ENCODE data around the gene TRPV6.

DNA sequence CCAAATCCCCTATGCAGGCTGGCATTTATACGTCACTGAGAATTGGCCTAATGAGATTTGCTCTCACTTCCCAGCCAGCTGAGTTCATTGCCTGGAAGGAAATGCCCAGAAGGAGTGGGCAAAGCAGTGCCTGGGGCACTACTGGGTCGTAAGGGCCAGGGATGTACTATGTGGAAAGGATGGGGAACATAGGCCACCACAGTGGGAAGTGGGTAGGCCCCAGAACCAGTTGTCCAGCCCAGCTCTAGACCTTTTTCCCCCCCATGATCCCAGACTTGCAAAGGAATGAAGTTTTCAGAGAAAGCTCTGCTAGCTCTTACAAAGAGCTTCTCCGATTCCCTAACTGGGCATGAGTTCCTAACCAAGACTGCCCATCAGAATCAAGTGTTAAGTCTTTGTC lies 34.1 kb upstream of the TRPV6 start:
- TF ChIP-seq POLR2A (IDR thresholded peaks at IDR 0.05; ENCODE audit: low read depth, low read length), result no peak
- no peak for TF ChIP-seq TAF1 (IDR thresholded peaks at IDR 0.05; ENCODE audit: borderline replicate concordance, low read depth, low read length)
- no peak for TF ChIP-seq POLR2AphosphoS5 (IDR thresholded peaks at IDR 0.05; ENCODE audit: low read depth, low read length)

Measured in GM12892 (cell line).